ENCODE results near the gene JCHAIN. TPM values are rescaled to one million over a fixed set of nuclear protein-coding genes. Genes with fewer than 3 reads are reported as not detected.

Gene JCHAIN
- total and polyA plus RNA-seq, 9 of the 15 experiments (the other 6 are each of a cell fraction or from before 2014, with no cell fraction given) = 0.04 to 0.68 (median 0.26) TPM; not detected in 5

DNA sequence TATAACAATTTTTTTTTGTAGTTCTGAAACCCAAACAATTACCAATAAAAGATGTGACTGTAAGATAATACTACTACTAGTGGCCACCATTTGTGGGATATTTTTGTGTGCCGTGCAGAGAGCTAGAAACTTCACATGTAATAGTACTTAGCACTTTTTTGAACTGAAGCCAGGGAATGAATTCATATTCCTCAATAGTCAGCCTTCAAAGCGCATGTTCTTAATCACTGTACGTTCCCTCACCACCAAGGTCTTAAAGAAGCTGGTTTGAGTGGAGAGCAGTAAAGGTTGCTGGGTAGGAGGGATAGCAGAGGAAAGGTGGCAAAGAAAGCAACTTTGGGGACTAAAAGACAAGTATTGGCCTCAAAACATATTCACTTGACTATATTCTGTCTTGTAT is 45.8 kb upstream of the JCHAIN start:
- H2AFZ ChIP-seq (ENCODE audit: low read depth, low read length) = no peak overlapping the region
- H3K9me1 ChIP-seq (ENCODE audit: control insufficient read depth, insufficient read depth, low read length) = no peaks in the 10 kb centered on the region
- peaks cover 8 to 28% of the 10 kb centered on the region in 2 experiments for H3K4me1 ChIP-seq (replicated peaks in 1 of 2; ENCODE audit: control insufficient read depth in 2 of 2, insufficient read depth in 2 of 2, low read length in 2 of 2)
- CTCF ChIA-PET (ENCODE audit: low intra/inter-chr PET ratio) = no interaction called here
- no peaks in the 10 kb centered on the region for H4K20me1 ChIP-seq (replicated peaks; ENCODE audit: control insufficient read depth, insufficient read depth, low read length)
- no peak overlapping the region for H3K4me3 ChIP-seq
- H3K79me2 ChIP-seq (ENCODE audit: control insufficient read depth, insufficient read depth, low read length) = peaks cover 35% of the 10 kb centered on the region
- no peak overlapping the region for H3K9ac ChIP-seq (ENCODE audit: insufficient read depth in 1 of 2, low read depth in 2 of 2, low read length in 2 of 2)
- H3K9me3 ChIP-seq (replicated peaks; ENCODE audit: control insufficient read depth, insufficient read depth, low read depth, low read length) = no peaks in the 10 kb centered on the region
- no peaks in the 10 kb centered on the region for H3K27me3 ChIP-seq (ENCODE audit: control insufficient read depth in 2 of 2, insufficient read depth in 2 of 2, low read length in 2 of 2)
- in situ Hi-C loops (cut with MboI) = no loop called here
- H3K27ac ChIP-seq (ENCODE audit: extremely low read depth, low read depth, low read length) = no peak overlapping the region
- POLR2A ChIA-PET = interaction anchor here (0.9 to 2.8 kb wide), 4 partner anchors 8 to 28 kb away, joined by 3 to 17 read pairs (median 4); partner anchors contain the start of gene RUFY3
- no TSS peak for BruUV-seq (replicated peaks)
- no peaks in the 10 kb centered on the region for H3K36me3 ChIP-seq (ENCODE audit: control insufficient read depth, insufficient read depth, low read length)
- H3K4me2 ChIP-seq (ENCODE audit: insufficient read depth, low read length) = no peak overlapping the region
- DNase-seq (ENCODE audit: extremely low read depth in 1 of 4, low spot score in 3 of 4) (no peak), FAIRE-seq (no peak), ATAC-seq (no peak)
- intact Hi-C loops (cut with micrococcal nuclease) = no loop called here
- WGBS (ENCODE audit: insufficient coverage, low coverage, missing lambda C conversion rate) = 60% methylated on average over 3 of the region's 3 CpGs
- TF ChIP-seq XRCC3 (IDR thresholded peaks at IDR 0.05) (no peak), ZNF23 (CRISPR knock-in tag; IDR thresholded peaks at IDR 0.05) (no peak), HOXB6 (CRISPR knock-in tag; IDR thresholded peaks at IDR 0.05; ENCODE audit: borderline replicate concordance) (no peak), ZNF143 (CRISPR knock-in tag; IDR thresholded peaks at IDR 0.05) (no peak), ZFX (CRISPR knock-in tag; IDR thresholded peaks at IDR 0.05) (no peak), POLR2H (tag; IDR thresholded peaks at IDR 0.05; ENCODE audit: low read depth) (no peak), TAF15 (IDR thresholded peaks at IDR 0.05; ENCODE audit: low read depth, low read length) (no peak), MAZ (CRISPR knock-in tag; conservative IDR thresholded peaks at IDR 0.05 in 1 of 2, IDR thresholded peaks at IDR 0.05 in 1 of 2) (no peak)
- TF ChIP-seq, protein P1, sequence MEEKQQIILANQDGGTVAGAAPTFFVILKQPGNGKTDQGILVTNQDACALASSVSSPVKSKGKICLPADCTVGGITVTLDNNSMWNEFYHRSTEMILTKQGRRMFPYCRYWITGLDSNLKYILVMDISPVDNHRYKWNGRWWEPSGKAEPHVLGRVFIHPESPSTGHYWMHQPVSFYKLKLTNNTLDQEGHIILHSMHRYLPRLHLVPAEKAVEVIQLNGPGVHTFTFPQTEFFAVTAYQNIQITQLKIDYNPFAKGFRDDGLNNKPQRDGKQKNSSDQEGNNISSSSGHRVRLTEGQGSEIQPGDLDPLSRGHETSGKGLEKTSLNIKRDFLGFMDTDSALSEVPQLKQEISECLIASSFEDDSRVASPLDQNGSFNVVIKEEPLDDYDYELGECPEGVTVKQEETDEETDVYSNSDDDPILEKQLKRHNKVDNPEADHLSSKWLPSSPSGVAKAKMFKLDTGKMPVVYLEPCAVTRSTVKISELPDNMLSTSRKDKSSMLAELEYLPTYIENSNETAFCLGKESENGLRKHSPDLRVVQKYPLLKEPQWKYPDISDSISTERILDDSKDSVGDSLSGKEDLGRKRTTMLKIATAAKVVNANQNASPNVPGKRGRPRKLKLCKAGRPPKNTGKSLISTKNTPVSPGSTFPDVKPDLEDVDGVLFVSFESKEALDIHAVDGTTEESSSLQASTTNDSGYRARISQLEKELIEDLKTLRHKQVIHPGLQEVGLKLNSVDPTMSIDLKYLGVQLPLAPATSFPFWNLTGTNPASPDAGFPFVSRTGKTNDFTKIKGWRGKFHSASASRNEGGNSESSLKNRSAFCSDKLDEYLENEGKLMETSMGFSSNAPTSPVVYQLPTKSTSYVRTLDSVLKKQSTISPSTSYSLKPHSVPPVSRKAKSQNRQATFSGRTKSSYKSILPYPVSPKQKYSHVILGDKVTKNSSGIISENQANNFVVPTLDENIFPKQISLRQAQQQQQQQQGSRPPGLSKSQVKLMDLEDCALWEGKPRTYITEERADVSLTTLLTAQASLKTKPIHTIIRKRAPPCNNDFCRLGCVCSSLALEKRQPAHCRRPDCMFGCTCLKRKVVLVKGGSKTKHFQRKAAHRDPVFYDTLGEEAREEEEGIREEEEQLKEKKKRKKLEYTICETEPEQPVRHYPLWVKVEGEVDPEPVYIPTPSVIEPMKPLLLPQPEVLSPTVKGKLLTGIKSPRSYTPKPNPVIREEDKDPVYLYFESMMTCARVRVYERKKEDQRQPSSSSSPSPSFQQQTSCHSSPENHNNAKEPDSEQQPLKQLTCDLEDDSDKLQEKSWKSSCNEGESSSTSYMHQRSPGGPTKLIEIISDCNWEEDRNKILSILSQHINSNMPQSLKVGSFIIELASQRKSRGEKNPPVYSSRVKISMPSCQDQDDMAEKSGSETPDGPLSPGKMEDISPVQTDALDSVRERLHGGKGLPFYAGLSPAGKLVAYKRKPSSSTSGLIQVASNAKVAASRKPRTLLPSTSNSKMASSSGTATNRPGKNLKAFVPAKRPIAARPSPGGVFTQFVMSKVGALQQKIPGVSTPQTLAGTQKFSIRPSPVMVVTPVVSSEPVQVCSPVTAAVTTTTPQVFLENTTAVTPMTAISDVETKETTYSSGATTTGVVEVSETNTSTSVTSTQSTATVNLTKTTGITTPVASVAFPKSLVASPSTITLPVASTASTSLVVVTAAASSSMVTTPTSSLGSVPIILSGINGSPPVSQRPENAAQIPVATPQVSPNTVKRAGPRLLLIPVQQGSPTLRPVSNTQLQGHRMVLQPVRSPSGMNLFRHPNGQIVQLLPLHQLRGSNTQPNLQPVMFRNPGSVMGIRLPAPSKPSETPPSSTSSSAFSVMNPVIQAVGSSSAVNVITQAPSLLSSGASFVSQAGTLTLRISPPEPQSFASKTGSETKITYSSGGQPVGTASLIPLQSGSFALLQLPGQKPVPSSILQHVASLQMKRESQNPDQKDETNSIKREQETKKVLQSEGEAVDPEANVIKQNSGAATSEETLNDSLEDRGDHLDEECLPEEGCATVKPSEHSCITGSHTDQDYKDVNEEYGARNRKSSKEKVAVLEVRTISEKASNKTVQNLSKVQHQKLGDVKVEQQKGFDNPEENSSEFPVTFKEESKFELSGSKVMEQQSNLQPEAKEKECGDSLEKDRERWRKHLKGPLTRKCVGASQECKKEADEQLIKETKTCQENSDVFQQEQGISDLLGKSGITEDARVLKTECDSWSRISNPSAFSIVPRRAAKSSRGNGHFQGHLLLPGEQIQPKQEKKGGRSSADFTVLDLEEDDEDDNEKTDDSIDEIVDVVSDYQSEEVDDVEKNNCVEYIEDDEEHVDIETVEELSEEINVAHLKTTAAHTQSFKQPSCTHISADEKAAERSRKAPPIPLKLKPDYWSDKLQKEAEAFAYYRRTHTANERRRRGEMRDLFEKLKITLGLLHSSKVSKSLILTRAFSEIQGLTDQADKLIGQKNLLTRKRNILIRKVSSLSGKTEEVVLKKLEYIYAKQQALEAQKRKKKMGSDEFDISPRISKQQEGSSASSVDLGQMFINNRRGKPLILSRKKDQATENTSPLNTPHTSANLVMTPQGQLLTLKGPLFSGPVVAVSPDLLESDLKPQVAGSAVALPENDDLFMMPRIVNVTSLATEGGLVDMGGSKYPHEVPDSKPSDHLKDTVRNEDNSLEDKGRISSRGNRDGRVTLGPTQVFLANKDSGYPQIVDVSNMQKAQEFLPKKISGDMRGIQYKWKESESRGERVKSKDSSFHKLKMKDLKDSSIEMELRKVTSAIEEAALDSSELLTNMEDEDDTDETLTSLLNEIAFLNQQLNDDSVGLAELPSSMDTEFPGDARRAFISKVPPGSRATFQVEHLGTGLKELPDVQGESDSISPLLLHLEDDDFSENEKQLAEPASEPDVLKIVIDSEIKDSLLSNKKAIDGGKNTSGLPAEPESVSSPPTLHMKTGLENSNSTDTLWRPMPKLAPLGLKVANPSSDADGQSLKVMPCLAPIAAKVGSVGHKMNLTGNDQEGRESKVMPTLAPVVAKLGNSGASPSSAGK (IDR thresholded peaks at IDR 0.05) = no peak
- TF ChIP-seq, protein P2, sequence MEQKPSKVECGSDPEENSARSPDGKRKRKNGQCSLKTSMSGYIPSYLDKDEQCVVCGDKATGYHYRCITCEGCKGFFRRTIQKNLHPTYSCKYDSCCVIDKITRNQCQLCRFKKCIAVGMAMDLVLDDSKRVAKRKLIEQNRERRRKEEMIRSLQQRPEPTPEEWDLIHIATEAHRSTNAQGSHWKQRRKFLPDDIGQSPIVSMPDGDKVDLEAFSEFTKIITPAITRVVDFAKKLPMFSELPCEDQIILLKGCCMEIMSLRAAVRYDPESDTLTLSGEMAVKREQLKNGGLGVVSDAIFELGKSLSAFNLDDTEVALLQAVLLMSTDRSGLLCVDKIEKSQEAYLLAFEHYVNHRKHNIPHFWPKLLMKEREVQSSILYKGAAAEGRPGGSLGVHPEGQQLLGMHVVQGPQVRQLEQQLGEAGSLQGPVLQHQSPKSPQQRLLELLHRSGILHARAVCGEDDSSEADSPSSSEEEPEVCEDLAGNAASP (IDR thresholded peaks at IDR 0.05) = no peak
